GM03348 (cell line): ENCODE measurements around the gene ACTL10.
A peak's percentile ranks its signal among the peaks of the same experiment; 100 is the strongest.
"Not testable (repeated sequence)": the region's sequence is repeated elsewhere in the genome, so short reads cannot be mapped to it uniquely, and the experiment has no call there.

Experiments used
- DNase-seq: peaks from one replicate; pipeline ENCODE4 v3.0.0; 2012; ENCODE audit warnings: low spot score

ACTL10 gene

DNA sequence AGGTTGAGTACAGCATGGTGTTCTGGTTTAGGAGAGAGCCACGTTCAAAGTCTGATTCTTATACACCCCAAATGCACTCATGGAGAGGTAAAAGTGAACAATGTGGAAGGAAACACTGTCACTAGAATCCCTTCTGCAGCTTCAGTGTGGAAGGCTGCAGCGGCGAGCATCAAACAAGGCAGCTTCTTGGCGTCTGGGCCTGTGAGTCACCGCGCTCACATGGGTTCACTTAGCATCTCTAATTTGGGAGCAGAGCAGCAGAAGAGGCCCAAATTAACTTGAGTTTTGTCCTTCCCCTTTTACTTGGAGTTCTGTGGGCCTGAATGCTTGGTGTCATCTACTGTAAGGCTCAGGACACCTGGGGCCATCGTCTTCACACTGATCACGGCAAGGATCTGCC lies 30.4 kb downstream of the ACTL10 start:
- DNase-seq, result peak; percentile 82

DNA sequence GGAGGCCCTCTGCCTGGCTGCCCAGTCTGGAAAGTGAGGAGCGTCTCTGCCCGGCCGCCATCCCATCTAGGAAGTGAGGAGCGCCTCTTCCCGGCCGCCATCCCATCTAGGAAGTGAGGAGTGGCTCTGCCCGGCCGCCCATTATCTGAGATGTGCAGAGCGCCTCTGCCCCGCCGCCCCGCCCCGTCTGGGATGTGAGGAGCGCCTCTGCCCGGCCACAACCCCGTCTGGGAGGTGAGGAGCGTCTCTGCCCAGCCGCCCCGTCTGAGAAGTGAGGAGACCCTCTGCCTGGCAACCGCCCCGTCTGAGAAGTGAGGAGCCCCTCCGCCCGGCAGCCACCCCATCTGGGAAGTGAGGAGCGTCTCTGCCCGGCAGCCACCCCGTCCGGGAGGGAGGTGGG lies 32.2 kb downstream of the ACTL10 start:
- DNase-seq, result not testable (repeated sequence)

DNA sequence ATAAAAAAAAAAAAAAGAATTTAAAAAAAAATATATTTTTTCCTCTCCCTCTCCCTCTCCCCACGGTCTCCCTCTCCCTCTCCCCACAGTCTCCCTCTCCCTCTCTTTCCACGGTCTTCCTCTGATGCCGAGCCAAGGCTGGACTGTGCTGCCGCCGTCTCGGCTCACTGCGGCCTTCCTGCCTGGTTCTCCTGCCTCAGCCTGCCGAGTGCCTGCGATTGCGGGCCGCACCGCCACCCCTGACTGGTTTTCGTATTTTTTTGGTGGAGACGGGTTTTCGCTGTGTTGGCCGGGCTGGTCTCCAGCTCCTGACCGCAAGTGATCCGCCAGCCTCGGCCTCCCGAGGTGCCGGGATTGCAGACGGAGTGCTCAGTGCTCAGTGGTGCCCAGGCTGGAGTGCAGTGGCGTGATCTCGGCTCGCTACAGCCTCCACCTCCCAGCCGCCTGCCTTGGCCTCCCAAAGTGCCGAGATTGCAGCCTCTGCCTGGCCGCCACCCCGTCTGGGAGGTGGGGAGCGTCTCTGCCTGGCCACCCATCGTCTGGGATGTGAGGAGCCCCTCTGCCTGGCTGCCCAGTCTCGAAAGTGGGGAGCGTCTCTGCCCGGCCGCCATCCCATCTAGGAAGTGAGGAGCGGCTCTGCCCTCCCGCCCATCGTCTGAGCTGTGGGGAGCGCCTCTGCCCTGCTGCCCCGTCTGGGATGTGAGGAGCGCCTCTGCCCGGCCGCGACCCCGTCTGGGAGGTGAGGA lies 34.1 kb downstream of the ACTL10 start:
- not testable (repeated sequence) for DNase-seq

DNA sequence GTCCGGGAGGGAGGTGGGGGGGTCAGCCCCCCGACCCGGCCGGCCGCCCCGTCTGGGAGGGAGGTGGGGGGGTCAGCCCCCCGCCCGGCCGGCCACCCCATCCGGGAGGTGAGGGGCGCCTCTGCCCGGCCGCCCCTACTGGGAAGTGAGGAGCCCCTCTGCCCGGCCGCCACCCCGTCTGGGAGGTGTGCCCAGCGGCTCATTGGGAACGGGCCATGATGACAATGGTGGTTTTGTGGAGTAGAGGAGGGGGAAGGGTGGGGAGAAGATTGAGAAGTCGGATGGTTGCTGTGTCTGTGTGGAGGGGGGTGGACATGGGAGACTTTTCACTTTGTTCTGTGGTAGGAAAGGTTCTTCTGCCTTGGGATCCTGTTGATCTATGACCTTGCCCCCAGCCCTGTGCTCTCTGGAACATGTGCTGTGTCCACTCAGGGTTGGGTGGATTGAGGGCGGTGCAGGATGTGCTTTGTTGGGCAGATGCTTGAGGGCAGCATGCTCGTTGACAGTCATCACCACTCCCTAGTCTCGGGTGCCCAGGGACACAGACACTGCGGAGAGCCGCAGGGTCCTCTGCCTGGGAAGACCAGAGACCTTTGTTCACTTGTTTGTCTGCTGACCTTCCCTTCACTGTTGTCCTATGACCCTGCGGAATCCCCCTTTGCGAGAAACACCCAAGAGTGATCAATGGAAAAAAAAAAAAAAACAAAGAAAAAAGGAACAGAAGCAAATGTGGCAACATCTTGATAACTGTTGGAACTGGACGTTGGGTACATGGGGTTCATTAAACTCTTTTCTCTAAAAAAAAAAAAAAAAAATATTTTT lies 35.1 kb downstream of the ACTL10 start:
- no peak for DNase-seq

DNA sequence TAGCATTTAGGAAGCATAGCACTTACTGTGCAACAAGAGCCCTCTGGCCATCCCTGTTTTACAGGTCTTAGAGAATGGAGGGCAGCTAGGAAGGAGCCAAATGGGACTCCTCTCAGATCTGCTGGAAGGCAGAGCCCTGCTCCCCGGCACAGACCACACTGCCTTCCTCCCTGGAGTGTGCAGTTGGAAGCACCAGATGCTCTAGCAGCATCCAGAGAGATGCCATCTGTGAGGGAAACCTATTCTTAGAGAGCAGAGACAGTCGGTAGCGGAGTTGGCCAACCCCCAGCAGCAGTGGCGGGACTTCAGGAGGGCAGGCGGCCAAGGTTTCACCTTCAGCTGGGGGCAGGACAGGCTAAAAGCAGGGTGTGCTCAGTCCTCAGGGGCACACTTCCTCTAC lies 36.1 kb downstream of the ACTL10 start:
- DNase-seq, result no peak

DNA sequence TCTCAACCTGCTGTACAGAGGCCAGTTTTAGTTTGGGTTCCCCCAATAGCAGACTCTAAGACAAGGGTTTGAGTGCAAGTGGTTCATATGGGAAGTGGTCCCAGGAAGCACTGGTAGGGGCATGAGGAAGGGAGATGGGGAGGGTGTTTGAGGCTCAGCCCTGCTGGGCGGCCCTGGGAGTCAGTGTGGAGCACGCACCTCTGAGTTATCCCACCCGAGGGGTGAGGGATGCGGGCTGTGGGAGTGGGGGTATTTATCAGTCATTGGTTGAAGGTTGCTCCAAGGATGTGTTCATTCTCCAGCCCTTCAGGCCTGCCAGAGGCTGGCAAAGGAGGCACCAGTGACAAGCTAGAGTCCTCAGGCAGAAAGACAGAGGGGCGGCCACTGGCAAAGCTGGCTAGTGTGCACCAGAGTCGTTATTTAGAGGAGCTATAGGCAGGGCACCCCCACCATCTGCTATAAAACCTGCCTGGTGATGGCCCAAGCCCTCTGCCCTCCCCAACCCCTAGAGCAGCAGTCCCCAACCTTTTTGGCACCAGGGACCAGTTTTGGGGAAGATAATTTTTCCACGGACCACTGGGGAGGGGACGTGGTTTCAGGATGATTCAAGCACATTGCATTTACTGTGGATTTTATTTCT lies 36.9 kb downstream of the ACTL10 start:
- DNase-seq, result no peak

DNA sequence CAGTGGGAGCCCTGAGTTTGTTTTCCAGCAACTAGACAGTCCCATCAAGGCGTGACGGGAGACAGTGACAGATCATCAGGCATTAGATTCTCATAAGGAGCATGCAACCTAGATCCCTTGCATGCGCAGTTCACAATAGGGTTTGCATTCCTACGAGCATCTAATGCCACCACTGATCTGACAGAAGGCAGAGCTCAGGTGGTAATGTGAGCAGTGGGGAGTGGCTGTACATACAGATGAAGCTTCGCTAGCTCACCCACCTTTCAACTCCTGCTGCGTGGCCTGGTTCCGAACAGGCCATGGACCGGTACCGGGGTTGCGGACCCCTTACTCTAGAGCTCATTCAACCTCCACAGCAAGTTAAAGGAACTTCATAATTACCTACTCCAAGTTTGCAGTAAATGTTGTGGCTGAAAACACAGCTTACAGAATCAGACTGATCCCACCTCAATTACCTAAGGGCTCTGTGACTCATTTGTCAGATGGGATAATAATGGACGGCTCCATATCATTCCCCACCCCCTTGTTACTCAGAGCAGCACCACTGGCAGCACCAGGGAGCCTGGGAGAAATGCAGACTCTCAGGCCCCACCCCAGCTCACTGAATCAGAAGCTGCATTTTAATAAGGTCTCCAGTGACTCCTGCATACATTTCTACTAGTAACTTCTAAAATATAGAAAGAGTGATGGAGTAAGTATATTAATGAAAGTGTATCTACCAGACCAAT lies 37.6 kb downstream of the ACTL10 start:
- DNase-seq, result no peak

DNA sequence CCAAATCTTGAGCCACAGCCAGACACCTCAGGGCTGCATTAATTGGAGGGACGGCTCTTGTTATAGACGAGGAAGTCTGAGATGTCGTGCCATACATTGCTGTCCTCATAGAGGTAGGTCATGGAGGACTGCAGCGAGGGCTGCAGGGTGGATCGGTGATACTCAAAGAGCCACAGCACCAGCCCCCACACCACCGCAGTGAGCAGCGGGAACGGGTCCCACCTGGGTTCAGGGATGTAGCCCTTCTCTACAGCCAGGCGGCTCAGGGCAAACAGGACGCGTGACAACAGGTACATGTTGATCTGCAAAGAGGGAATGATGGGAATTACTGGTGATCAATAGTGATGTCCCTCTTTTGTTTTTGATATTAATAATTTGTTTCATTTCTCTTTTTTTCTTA lies 40.9 kb downstream of the ACTL10 start:
- DNase-seq, result no peak

DNA sequence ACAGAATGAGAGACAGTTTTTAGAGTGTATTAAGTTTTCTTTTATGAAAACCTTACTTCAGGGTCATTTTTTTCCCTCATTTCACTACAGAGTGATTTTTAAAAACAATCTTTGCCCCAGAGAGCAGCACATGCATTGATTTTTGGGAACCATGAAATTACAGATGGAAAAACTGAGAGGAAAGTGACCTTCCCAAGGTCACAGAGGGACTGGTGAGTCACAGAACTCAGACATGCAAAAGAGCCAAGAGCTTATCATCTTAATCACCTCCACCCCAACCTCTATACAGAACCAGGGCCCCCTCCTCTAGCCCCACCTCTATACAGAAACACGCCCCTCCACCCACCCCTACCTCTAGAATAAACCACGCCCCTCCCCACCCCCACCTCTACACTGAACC lies 42.7 kb downstream of the ACTL10 start:
- no peak for DNase-seq

DNA sequence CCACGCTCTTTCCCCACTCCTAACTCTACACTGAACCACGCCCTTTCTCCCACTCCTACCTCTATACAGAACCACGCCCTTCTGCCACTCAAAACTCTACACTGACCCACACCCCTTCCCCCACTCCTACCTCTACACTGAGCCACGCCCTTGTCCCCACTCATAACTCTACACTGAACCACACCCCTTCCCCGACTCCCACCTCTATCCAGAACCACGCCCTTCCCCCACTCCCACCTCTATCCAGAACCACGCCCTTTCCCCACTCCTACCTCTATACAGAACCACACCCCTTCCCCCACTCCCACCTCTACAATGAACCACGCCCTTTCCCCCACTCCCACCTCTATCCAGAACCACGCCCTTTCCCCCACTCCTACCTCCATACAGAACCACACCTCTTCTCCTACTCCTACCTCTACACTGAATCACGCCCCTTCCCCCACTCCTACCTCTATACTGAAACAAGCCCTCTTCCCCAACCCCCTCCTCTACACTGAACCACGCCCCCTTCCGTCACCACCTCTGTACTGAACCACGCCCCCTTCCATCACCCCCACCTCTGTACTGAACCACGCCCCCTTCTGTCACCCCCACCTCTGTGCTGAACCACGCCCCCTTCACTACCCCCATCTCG lies 43.3 kb downstream of the ACTL10 start:
- DNase-seq, result no peak

DNA sequence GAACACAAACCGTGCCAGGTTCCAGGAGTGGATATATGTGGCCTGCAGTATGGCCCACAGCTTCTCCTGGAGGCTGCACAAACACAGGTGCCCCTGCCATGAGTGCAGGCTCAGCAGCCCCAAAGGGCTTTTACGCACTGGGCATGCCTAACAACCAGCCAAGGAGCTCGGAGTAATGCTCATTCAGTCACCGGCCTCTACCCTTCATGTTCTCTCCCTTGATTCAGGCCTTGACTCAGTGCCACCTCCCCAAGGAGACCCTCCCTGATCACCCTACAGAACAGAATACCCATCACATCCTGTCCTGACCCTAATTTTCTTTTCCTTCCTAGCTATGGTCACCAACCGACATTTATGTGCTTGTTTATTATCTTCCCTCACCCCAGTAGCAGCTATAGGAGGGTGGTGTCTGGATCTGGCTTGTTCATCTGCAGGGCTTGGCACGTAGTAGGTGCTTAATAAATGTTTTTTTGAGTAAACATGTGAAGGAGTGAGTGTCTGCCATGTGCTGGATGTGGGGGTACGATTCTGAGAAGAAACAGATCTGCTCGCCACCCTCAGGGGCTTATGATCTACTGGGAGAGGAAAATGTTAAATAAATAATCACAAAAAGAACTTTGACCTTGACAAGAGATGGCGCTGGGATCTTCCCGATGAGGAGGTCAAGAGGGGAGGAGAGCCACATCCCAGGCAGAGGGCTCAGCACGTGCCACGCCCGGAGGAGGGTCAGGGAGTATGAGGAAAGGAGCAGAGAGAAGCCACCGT lies 44.1 kb downstream of the ACTL10 start:
- DNase-seq, result no peak

DNA sequence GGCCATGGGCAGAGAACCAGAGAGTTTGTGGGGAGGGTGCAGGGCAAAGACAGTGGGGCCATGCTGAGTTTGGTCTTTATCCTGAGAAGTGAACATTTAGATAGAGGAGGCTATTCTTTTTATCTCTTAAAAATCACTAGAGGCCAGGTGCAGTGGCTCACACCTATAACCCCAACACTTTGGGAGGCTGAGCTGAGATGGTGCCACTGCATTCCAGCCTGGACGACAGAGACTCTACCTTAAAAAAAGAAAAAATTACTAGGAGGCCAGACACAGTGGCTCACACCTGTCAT lies 44.6 kb downstream of the ACTL10 start:
- no peak for DNase-seq

DNA sequence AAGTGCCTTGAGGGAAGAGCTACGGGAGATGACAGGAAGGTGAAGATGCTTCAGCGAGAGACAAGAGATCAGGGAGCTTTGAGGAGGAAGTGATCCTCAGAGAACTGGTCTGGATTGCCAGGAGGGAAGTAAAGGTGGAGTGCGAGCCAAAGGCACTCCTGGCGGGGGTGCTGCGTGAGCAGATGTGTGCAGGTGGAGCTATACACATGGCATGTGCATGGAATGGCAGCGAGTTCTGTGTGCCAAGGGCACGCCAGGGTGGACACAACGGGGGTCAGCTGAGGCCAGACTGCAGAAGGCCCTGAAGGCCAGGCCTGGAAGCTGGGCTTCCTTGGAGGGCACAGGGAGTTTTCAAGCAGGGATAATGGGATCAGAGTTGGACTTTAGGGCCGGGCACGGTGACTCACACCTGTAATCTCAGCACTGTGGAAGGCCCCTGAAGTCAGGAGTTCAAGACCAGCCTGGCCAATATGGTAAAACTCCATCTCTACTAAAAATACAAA lies 47.2 kb downstream of the ACTL10 start:
- DNase-seq, result no peak

DNA sequence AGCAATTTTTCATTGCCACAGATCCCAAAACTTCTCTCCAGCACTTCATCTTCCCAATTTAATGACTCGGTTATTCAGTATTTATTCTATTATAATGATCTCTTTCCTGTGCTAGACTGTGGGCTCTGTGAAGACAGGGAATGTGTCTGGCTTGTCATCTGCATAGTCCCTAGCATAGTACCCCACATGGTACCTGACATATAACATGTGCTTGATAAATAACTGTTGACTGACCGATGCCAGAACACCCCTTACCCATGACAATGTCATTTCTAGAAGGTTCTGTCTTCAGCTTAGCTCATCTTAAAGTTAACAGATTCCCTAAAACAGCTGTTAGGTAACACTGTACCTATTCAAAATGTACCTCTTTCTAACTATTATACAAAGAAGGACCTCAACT lies 49.8 kb downstream of the ACTL10 start:
- DNase-seq, result no peak
